HepG2 (cell line): ENCODE data around the gene COASY. TPM values are rescaled to one million over a fixed set of nuclear protein-coding genes. Genes with fewer than 3 reads are reported as not detected.

Source experiments
- ATAC-seq: fragments of 200-7000 bp; cut with Tn5 transposase; 3 replicates; pipeline ENCODE4 v1.9.1; 2020; ENCODE audit warnings: mild to moderate bottlenecking, moderate library complexity
- BruUV-seq: library from RNA; stranded (reverse); fragments of 400-500 nt; replicated peaks from 2 replicates; lab custom pipeline; 2021; lab: Mats Ljungman, UMichigan
- CTCF ChIA-PET: fragments of 300-600 bp; formaldehyde crosslinking; extraction: SDS; loops from one replicate; lab custom pipeline; 2021; ENCODE audit warnings: low total read pairs, inconsistent platforms, low intra/inter-chr PET ratio; lab: Yijun Ruan, JAX
- POLR2A ChIA-PET: fragments of 350-600 bp; sonication (Branson Sonifier 250); formaldehyde crosslinking; loops from one replicate; lab custom pipeline; 2020; ENCODE audit warnings: antibody characterized with exemption, inconsistent platforms; lab: Yijun Ruan, JAX
- DNase-seq: peaks from one replicate; pipeline ENCODE4 v3.0.0-alpha.2; 2015; ENCODE audit warnings: low spot score
- FAIRE-seq: peaks from 3 replicates; lab custom pipeline; 2011; peaks lifted over from hg19 to GRCh38; lab: Jason Lieb, UNC
- H2AFZ ChIP-seq: one replicate; pipeline ENCODE4 v1.6.1; 2011; ENCODE audit warnings: low read length, inconsistent platforms
- H3K27ac ChIP-seq: fragments of 300-600 bp; 3 replicates; pipeline ENCODE4 v1.8.0; 2011; ENCODE audit warnings: mixed run types, mild to moderate bottlenecking, mixed read lengths, low read length, inconsistent platforms; ENCODE audit not compliant: insufficient read depth; ENCODE audit errors: extremely low read length
- H3K27me3 ChIP-seq, 2 experiments: fragments of 200-600 bp in 1 of 2; 2 replicates in 1 of 2; 3 replicates in 1 of 2; pipeline versions ENCODE4 v1.6.0 to v1.8.0; 2011; ENCODE audit warnings: low read length in 2 of 2, mild to moderate bottlenecking in 2 of 2, moderate library complexity in 2 of 2, inconsistent platforms in 1 of 2; ENCODE audit not compliant: insufficient read depth in 2 of 2, control insufficient read depth in 1 of 2
- H3K36me3 ChIP-seq, 2 experiments: fragments of 200-600 bp in 1 of 2; replicated peaks in 1 of 2; 2 replicates in 1 of 2; 3 replicates in 1 of 2; pipeline versions ENCODE4 v1.5.1 to v1.8.0; 2011; ENCODE audit warnings: low read length in 2 of 2, inconsistent platforms in 1 of 2; ENCODE audit not compliant: insufficient read depth in 2 of 2, control insufficient read depth in 1 of 2
- H3K4me1 ChIP-seq: 2 replicates; pipeline ENCODE4 v1.5.1; 2012; ENCODE audit warnings: low read length, inconsistent platforms; ENCODE audit not compliant: insufficient read depth
- H3K4me2 ChIP-seq: 2 replicates; pipeline ENCODE4 v1.6.0; 2011; ENCODE audit warnings: low read depth, low read length, inconsistent platforms
- H3K4me3 ChIP-seq, 3 experiments: fragments of 200-600 bp in 1 of 3; sonication (generic), shearing (Covaris generic) in 1 of 3; replicated peaks in 1 of 3; 2 replicates each; pipeline ENCODE4 v1.5.1; 2011 to 2016; ENCODE audit warnings: low read length in 3 of 3, inconsistent platforms in 2 of 3, low read depth in 2 of 3, mild to moderate bottlenecking in 2 of 3, control low read depth in 1 of 3, mixed read lengths in 1 of 3; ENCODE audit not compliant: insufficient read depth in 1 of 3
- H3K79me2 ChIP-seq: one replicate; pipeline ENCODE4 v1.6.1; 2011; ENCODE audit warnings: low read length, inconsistent platforms; ENCODE audit not compliant: insufficient read depth
- H3K9ac ChIP-seq: 2 replicates; pipeline ENCODE4 v1.6.0; 2011; ENCODE audit warnings: mild to moderate bottlenecking, low read depth, low read length, inconsistent platforms; ENCODE audit not compliant: insufficient read depth
- H3K9me3 ChIP-seq: 2 replicates; pipeline ENCODE4 v1.5.1; 2012; ENCODE audit warnings: mild to moderate bottlenecking, low read length
- H4K20me1 ChIP-seq: 2 replicates; pipeline ENCODE4 v1.6.0; 2011; ENCODE audit warnings: inconsistent platforms, mild to moderate bottlenecking, low read length, moderate library complexity; ENCODE audit not compliant: insufficient read depth
- ARNT ChIP-seq: fragments of 450-650 bp; IDR thresholded peaks from 2 replicates; pipeline ENCODE4 v1.6.1; 2017
- CENPX ChIP-seq: sonication (generic); formaldehyde crosslinking; IDR thresholded peaks from 2 replicates; pipeline ENCODE4 v1.9.0; 2021; ENCODE audit warnings: mild to moderate bottlenecking, missing genetic modification reagents, moderate library complexity
- DMAP1 ChIP-seq: IDR thresholded peaks from 2 replicates; pipeline ENCODE4 v1.6.1; 2016
- IRX3 ChIP-seq: sonication (generic); formaldehyde crosslinking; IDR thresholded peaks from 2 replicates; pipeline ENCODE4 v1.8.1; 2023; ENCODE audit warnings: mild to moderate bottlenecking, low read depth, missing genetic modification reagents, borderline replicate concordance
- KDM4B ChIP-seq: sonication (generic); formaldehyde crosslinking; IDR thresholded peaks from 2 replicates; pipeline ENCODE4 v1.4.0; 2020; ENCODE audit warnings: missing genetic modification reagents
- MAFG ChIP-seq: sonication (generic); formaldehyde crosslinking; IDR thresholded peaks from 2 replicates; pipeline ENCODE4 v1.5.1; 2020; ENCODE audit warnings: mild to moderate bottlenecking, missing genetic modification reagents
- SOX5 ChIP-seq: IDR thresholded peaks from 2 replicates; pipeline ENCODE4 v1.6.1; 2016; ENCODE audit warnings: borderline replicate concordance
- ZBTB46 ChIP-seq: sonication (generic); formaldehyde crosslinking; IDR thresholded peaks from 2 replicates; pipeline ENCODE4 v1.4.0; 2020; ENCODE audit warnings: mild to moderate bottlenecking, missing genetic modification reagents, borderline replicate concordance
- ZFP1 ChIP-seq: IDR thresholded peaks from 2 replicates; pipeline ENCODE4 v1.6.1; 2016
- ZNF205 ChIP-seq: IDR thresholded peaks from 2 replicates; pipeline ENCODE4 v1.6.1; 2018; ENCODE audit warnings: missing biosample characterization, missing genetic modification reagents
- ZNF230 ChIP-seq: sonication (generic); formaldehyde crosslinking; IDR thresholded peaks from 2 replicates; pipeline ENCODE4 v1.4.0; 2020; ENCODE audit warnings: mild to moderate bottlenecking, missing genetic modification reagents
- ZNF382 ChIP-seq: sonication (generic); formaldehyde crosslinking; IDR thresholded peaks from 2 replicates; pipeline ENCODE4 v1.5.0; 2020; ENCODE audit warnings: missing genetic modification reagents, mild to moderate bottlenecking, borderline replicate concordance
- WGBS: methylation state at CpG from one replicate; pipeline ENCODE4 v1.1.6; 2017; ENCODE audit warnings: low lambda C conversion rate; 5-methylcytosine and 5-hydroxymethylcytosine counted together
- in situ Hi-C: cut with HindIII; loops from 2 replicates; pipeline ENCODE4 v1.10.0; 2017; ENCODE audit warnings: low pct_unique_long_range_greater_than_20kb; ENCODE audit not compliant: extremely low pct_ligation_motif_present
- intact Hi-C: fragments of 100-400 bp; cut with micrococcal nuclease; formaldehyde crosslinking; loops from one replicate; pipeline ENCODE4 v1.10.0; 2022; ENCODE audit not compliant: unreplicated experiment
- polyA plus RNA-seq, 8 experiments: library from polyadenylated mRNA; depleted of rRNA in 3 of 8; stranded (reverse) in 7 of 8; unstranded in 1 of 8; fragments of >200 nt; fragmentation: Illumina TruSeq in 4 of 8; extraction: Trizol in 4 of 8; gene quantifications; 2 replicates each; pipeline versions ENCODE4 v1.2.1 to v1.2.3, GENCODE V29; 2011 to 2016; ENCODE audit warnings: low read depth in 4 of 8, missing spikeins in 1 of 8, mixed read lengths in 1 of 8; ENCODE audit not compliant: insufficient read depth in 1 of 8
- total RNA-seq, 5 experiments: library from RNA; depleted of rRNA; stranded (reverse); fragments of >200 nt; fragmentation: Illumina TruSeq; extraction: Trizol; gene quantifications; 2 replicates each; pipeline ENCODE4 v1.2.3, GENCODE V29; 2016; ENCODE audit warnings: low read depth in 1 of 5

Gene COASY
- total and polyA plus RNA-seq, 2 of the 13 experiments (the other 11 are each of a cell fraction or from before 2014, with no cell fraction given), result 90.7 to 125 TPM

GRCh38 chr17:42598905-42599304, 37.0 kb downstream of the COASY start (continued):
- TF ChIP-seq MAFG (CRISPR knock-in tag) (no peak), ZNF382 (no peak), ZBTB46 (CRISPR knock-in tag) (no peak), DMAP1 (CRISPR knock-in tag) (no peak)

GRCh38 chr17:42603318-42603717, 41.4 kb downstream of the COASY start:
- H3K27me3 ChIP-seq, result no peaks in the 10 kb centered on the region; a peak in 1 of 5 replicates
- no peak overlapping the region for H3K4me3 ChIP-seq
- no peak for DNase-seq
- H3K9me3 ChIP-seq, result no peaks in the 10 kb centered on the region
- no TSS peak for BruUV-seq
- in situ Hi-C loops (no loop called here), intact Hi-C loops (no loop called here)
- peaks cover 81% of the 10 kb centered on the region for H3K79me2 ChIP-seq
- ChIA-PET CTCF (no interaction called here), POLR2A (no interaction called here)
- no peak for ATAC-seq
- peaks cover 42% of the 10 kb centered on the region for H3K4me1 ChIP-seq
- H3K27ac ChIP-seq, result no peak overlapping the region
- 96% methylated on average over 7 of the region's 7 CpGs for WGBS
- peaks cover 9 to 17% of the 10 kb centered on the region in 2 experiments; a peak in 2 of 5 replicates for H3K36me3 ChIP-seq
- H4K20me1 ChIP-seq, result peaks cover 12% of the 10 kb centered on the region; the same call in 1 of the 2 replicates
- no peak overlapping the region for H2AFZ ChIP-seq
- H3K9ac ChIP-seq, result no peak overlapping the region
- no peak for TF ChIP-seq SOX5 (CRISPR knock-in tag)
- no peak for TF ChIP-seq CENPX (CRISPR knock-in tag)
- no peak for TF ChIP-seq IRX3 (CRISPR knock-in tag)
- no peak for TF ChIP-seq KDM4B (CRISPR knock-in tag)
- no peak for TF ChIP-seq ZFP1 (CRISPR knock-in tag)
- TF ChIP-seq ZNF205 (CRISPR knock-in tag), result no peak
- TF ChIP-seq ZNF230, result no peak
- no peak for TF ChIP-seq ARNT
- H3K4me2 ChIP-seq, result no peak overlapping the region
- no peak for FAIRE-seq
